ENCODE results near the gene MS4A10. TPM values are rescaled to one million over a fixed set of nuclear protein-coding genes. Genes with fewer than 3 reads are reported as not detected.
A peak's percentile ranks its signal among the peaks of the same experiment; 100 is the strongest.
"Not testable (repeated sequence)": the region's sequence is repeated elsewhere in the genome, so short reads cannot be mapped to it uniquely, and the experiment has no call there.

MS4A10 gene
- total and polyA plus RNA-seq, 4 donors: 5.5 TPM; not detected in 3

DNA sequence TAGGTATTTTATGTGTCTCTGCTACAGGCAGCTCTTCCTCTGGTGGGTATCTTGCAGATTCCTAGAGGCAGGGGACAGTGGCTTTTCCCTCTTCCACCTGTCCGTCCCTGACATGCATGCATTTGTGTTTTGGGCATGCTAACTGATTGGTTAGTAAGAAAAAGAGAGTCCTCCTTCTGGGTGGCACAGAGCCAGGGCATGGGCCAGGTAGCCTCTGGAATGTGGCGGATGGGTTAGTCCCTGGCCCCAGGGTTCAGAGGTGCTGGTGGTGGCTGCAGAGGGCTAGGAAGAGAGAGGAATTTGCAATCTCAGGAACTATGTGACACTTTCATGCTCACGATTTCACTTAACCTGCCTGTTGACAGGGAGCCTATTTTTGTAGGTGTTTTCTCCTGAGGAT, 34.2 kb upstream of the MS4A10 start:
- Histone ChIP-seq H3K27me3 (ENCODE audit: control insufficient read depth in 1 of 2, insufficient read depth in 2 of 2, low read length in 1 of 2) (no peaks in the 10 kb centered on the region), H3K27ac (ENCODE audit: low read depth in 1 of 2, low read length in 2 of 2) (no peak overlapping the region), H3K36me3 (ENCODE audit: control insufficient read depth in 1 of 2, insufficient read depth in 2 of 2, low read length in 1 of 2) (no peaks in the 10 kb centered on the region), H3K4me1 (ENCODE audit: control insufficient read depth in 1 of 2, insufficient read depth in 2 of 2, low read length in 2 of 2) (no peaks in the 10 kb centered on the region), H3K4me3 (ENCODE audit: low read length in 2 of 2) (no peak overlapping the region), H3K9me3 (ENCODE audit: control insufficient read depth, low read length) (peaks cover 3% of the 10 kb centered on the region)
- intact Hi-C loops (cut with DNase I): no loop called here
- ATAC-seq (ENCODE audit: low FRiP score) (no peak), DNase-seq (peak in 1 of 2 donors; percentile 21)
- WGBS, 2 donors: 56 to 70% methylated on average over 3 of the region's 3 CpGs

- DNase-seq (peak in 1 of 2 donors; percentile 9), ATAC-seq (ENCODE audit: low FRiP score) (no peak)
- WGBS, 2 donors: 55 to 59% methylated on average over 4 of the region's 4 CpGs
- Histone ChIP-seq H3K27ac (ENCODE audit: low read depth in 1 of 2, low read length in 2 of 2) (no peak overlapping the region), H3K27me3 (ENCODE audit: control insufficient read depth in 1 of 2, insufficient read depth in 2 of 2, low read length in 1 of 2) (no peaks in the 10 kb centered on the region), H3K9me3 (ENCODE audit: control insufficient read depth, low read length) (peaks cover 6% of the 10 kb centered on the region), H3K36me3 (ENCODE audit: control insufficient read depth in 1 of 2, insufficient read depth in 2 of 2, low read length in 1 of 2) (no peaks in the 10 kb centered on the region), H3K4me1 (ENCODE audit: control insufficient read depth in 1 of 2, insufficient read depth in 2 of 2, low read length in 2 of 2) (no peaks in the 10 kb centered on the region), H3K4me3 (ENCODE audit: low read length in 2 of 2) (no peak overlapping the region)
- intact Hi-C loops (cut with DNase I): no loop called here
Observed at GRCh38 chr11:60753309-60753708, 31.8 kb upstream of the MS4A10 start.

- H3K27ac ChIP-seq (ENCODE audit: low read depth in 1 of 2, low read length in 2 of 2): no peak overlapping the region
- H3K4me3 ChIP-seq (ENCODE audit: low read length in 2 of 2): no peak overlapping the region
- H3K27me3 ChIP-seq (ENCODE audit: control insufficient read depth in 1 of 2, insufficient read depth in 2 of 2, low read length in 1 of 2): no peaks in the 10 kb centered on the region
- H3K9me3 ChIP-seq (ENCODE audit: control insufficient read depth, low read length): peaks cover 6% of the 10 kb centered on the region
- no peak for ATAC-seq (ENCODE audit: low FRiP score)
- intact Hi-C loops (cut with DNase I): no loop called here
- WGBS, 2 donors: 88 to 90% methylated on average over 6 of the region's 6 CpGs
- H3K4me1 ChIP-seq (ENCODE audit: control insufficient read depth in 1 of 2, insufficient read depth in 2 of 2, low read length in 2 of 2): no peaks in the 10 kb centered on the region
- H3K36me3 ChIP-seq (ENCODE audit: control insufficient read depth in 1 of 2, insufficient read depth in 2 of 2, low read length in 1 of 2): no peaks in the 10 kb centered on the region
- peak in 1 of 2 donors; percentile 7 for DNase-seq
Observed at GRCh38 chr11:60754887-60755286, 30.2 kb upstream of the MS4A10 start.

- DNase-seq (peak in 1 of 2 donors; percentile 4), ATAC-seq (ENCODE audit: low FRiP score) (no peak)
- no peaks in the 10 kb centered on the region for H3K4me1 ChIP-seq (ENCODE audit: control insufficient read depth in 1 of 2, insufficient read depth in 2 of 2, low read length in 2 of 2)
- WGBS, 2 donors: 52 to 66% methylated on average over 14 of the region's 14 CpGs
- intact Hi-C loops (cut with DNase I): no loop called here
- H3K9me3 ChIP-seq (ENCODE audit: control insufficient read depth, low read length): peaks cover 6% of the 10 kb centered on the region
- no peak within 1 kb of the TSS for H3K27ac ChIP-seq (ENCODE audit: low read depth in 1 of 2, low read length in 2 of 2)
- H3K27me3 ChIP-seq (ENCODE audit: control insufficient read depth in 1 of 2, insufficient read depth in 2 of 2, low read length in 1 of 2): no peaks in the 10 kb centered on the region
- no peaks in the 10 kb centered on the region for H3K36me3 ChIP-seq (ENCODE audit: control insufficient read depth in 1 of 2, insufficient read depth in 2 of 2, low read length in 1 of 2)
- no peak within 1 kb of the TSS for H3K4me3 ChIP-seq (ENCODE audit: low read length in 2 of 2)
Observed at GRCh38 chr11:60756307-60757032, 28.7 kb upstream of the MS4A10 start, which contains the start of gene MS4A15. Gene MS4A15 (plus strand): TSS chr11:60756867. CDS start chr11:60763734, 6,867 bp downstream.

- no peak overlapping the region for H3K27ac ChIP-seq (ENCODE audit: low read depth in 1 of 2, low read length in 2 of 2)
- H3K4me3 ChIP-seq (ENCODE audit: low read length in 2 of 2): no peak overlapping the region
- H3K4me1 ChIP-seq (ENCODE audit: control insufficient read depth in 1 of 2, insufficient read depth in 2 of 2, low read length in 2 of 2): no peaks in the 10 kb centered on the region
- H3K9me3 ChIP-seq (ENCODE audit: control insufficient read depth, low read length): peaks cover 6% of the 10 kb centered on the region
- no peak for ATAC-seq (ENCODE audit: low FRiP score)
- intact Hi-C loops (cut with DNase I): no loop called here
- no peaks in the 10 kb centered on the region for H3K27me3 ChIP-seq (ENCODE audit: control insufficient read depth in 1 of 2, insufficient read depth in 2 of 2, low read length in 1 of 2)
- WGBS, 2 donors: 93% methylated on average over 19 of the region's 19 CpGs
- no peaks in the 10 kb centered on the region for H3K36me3 ChIP-seq (ENCODE audit: control insufficient read depth in 1 of 2, insufficient read depth in 2 of 2, low read length in 1 of 2)
- peak in 1 of 2 donors; percentile 38 for DNase-seq
Observed at GRCh38 chr11:60757231-60757800, 27.8 kb upstream of the MS4A10 start.

DNA sequence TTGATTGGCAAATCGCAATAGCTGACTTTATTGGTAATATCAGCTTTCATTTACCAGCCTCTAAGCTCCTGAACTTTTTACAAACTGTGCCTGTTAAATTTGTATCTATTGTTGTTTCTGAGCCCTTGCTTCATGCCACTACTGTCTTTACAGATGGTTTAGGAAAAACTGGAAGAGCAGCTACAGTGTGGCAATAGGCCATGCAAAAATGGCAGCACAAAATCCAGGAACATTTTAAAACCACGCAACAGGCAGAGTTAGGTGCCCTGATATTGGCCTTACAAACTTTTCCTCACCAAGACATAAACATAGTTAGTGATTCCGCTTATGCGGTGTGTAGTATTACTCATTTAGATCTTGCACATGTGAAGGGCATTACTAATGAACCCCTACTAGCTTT, 26.5 kb upstream of the MS4A10 start:
- 94 to 97% methylated on average over 4 of the region's 4 CpGs for WGBS, 2 donors
- H3K27me3 ChIP-seq (ENCODE audit: control insufficient read depth in 1 of 2, insufficient read depth in 2 of 2, low read length in 1 of 2); H3K36me3 ChIP-seq (ENCODE audit: control insufficient read depth in 1 of 2, insufficient read depth in 2 of 2, low read length in 1 of 2); H3K9me3 ChIP-seq (ENCODE audit: control insufficient read depth, low read length); DNase-seq; H3K4me3 ChIP-seq (ENCODE audit: low read length in 2 of 2); H3K27ac ChIP-seq (ENCODE audit: low read depth in 1 of 2, low read length in 2 of 2); intact Hi-C loops (cut with DNase I); ATAC-seq (ENCODE audit: low FRiP score); H3K4me1 ChIP-seq (ENCODE audit: control insufficient read depth in 1 of 2, insufficient read depth in 2 of 2, low read length in 2 of 2): not testable (repeated sequence)

DNA sequence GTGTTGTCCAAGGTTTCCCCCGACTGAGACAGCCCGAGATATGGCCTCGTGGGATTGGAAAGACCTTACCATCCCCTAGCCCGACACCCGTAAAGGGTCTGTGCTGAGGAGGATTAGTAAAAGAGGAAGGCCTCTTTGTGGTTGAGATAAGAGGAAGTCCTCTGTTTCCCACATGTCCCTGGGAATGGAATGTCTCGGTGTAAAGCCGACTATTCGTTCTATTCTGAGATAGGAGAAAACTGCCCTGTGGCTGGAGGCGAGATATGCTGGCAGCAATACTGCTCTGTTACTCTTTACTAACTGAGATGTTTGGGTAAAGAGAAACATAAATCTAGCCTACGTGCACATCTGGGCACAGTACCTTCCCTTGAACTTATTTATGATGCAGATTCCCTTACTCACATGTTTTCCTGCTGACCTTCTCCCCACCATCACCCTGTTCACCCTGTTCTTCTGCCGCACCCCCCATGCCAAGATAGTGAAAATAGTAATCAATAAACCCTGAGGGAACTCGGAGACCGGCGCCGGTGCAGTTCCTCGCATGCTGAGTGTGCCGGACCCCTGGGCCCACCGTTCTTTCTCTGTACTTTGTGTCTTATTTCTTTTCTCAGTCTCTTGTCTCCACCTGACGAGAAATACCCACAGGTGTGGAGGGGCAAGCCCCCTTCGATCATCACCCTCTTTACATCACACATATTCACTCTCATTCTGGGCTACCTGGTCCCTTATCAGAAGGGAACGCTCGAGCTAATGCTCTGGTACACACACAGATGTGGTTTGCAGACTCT, 25.5 kb upstream of the MS4A10 start:
- H3K4me3 ChIP-seq (ENCODE audit: low read length in 2 of 2); ATAC-seq (ENCODE audit: low FRiP score); H3K27me3 ChIP-seq (ENCODE audit: control insufficient read depth in 1 of 2, insufficient read depth in 2 of 2, low read length in 1 of 2); H3K4me1 ChIP-seq (ENCODE audit: control insufficient read depth in 1 of 2, insufficient read depth in 2 of 2, low read length in 2 of 2); intact Hi-C loops (cut with DNase I); H3K27ac ChIP-seq (ENCODE audit: low read depth in 1 of 2, low read length in 2 of 2); H3K36me3 ChIP-seq (ENCODE audit: control insufficient read depth in 1 of 2, insufficient read depth in 2 of 2, low read length in 1 of 2); H3K9me3 ChIP-seq (ENCODE audit: control insufficient read depth, low read length): not testable (repeated sequence)
- whole genome bisulfite sequencing, 2 donors: 55 to 77% methylated on average over 22 of the region's 22 CpGs
- DNase-seq: peak in 1 of 2 donors; percentile 42

DNA sequence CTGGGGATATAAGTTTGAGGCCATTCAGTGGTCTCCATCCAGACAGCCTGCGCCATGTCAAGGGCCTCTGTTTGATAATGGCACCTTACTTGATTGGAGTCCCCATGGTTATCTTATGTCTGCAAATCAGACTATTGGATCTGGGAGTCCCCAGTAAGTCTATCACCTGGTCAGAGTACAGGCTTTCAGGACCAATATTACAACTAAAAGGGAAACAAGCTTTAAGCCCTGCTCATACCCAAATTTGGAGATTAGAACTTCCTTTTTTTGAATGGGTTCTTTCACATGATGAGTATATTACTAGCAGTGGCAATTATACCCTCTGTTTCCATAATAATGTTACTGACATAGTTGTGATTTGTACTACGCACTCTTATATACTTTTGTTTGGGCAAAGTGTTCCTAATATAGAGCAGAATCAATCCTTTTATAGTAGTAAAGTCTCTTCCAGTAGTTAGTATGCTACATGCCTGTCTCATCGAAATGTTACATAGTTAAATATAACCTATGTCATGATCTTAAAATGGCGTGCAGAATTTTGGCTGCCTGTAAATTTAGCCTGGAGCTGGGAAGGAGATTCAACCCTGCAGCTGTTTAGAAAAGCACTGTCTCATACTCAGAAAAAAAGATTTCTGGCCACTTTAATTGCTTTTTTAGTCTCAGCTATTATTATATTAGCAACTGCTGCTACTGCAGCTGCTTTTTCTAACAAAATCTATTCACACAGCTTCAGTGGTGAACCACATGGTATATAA, 23.5 kb upstream of the MS4A10 start:
- intact Hi-C loops (cut with DNase I): no loop called here
- Histone ChIP-seq H3K9me3 (ENCODE audit: control insufficient read depth, low read length) (peaks cover 3% of the 10 kb centered on the region), H3K27ac (ENCODE audit: low read depth in 1 of 2, low read length in 2 of 2) (no peak overlapping the region), H3K36me3 (ENCODE audit: control insufficient read depth in 1 of 2, insufficient read depth in 2 of 2, low read length in 1 of 2) (no peaks in the 10 kb centered on the region), H3K4me1 (ENCODE audit: control insufficient read depth in 1 of 2, insufficient read depth in 2 of 2, low read length in 2 of 2) (no peaks in the 10 kb centered on the region), H3K4me3 (ENCODE audit: low read length in 2 of 2) (no peak overlapping the region), H3K27me3 (ENCODE audit: control insufficient read depth in 1 of 2, insufficient read depth in 2 of 2, low read length in 1 of 2) (peaks cover 0 to 2% of the 10 kb centered on the region in 2 donors)
- 63 to 70% methylated on average over 4 of the region's 4 CpGs for WGBS, 2 donors
- ATAC-seq (ENCODE audit: low FRiP score): no peak
- DNase-seq: no peak
